D721Med (cell line): ENCODE data around the gene SRSF10.

ENCODE experiments used
- DNase-seq: peaks from one replicate; pipeline ENCODE4 v3.0.0; 2011; ENCODE audit warnings: low spot score; ENCODE audit not compliant: insufficient read length
- FAIRE-seq: peaks from 2 replicates; lab custom pipeline; 2011; peaks lifted over from hg19 to GRCh38; lab: Jason Lieb, UNC
- TF ChIP-seq, protein P1 (sequence below): IDR thresholded peaks from 2 replicates; pipeline ENCODE4 v1.5.1; 2012; ENCODE audit warnings: mild to moderate bottlenecking, control low read depth; ENCODE audit not compliant: insufficient read depth; ENCODE audit errors: missing control alignments

Gene SRSF10

DNA sequence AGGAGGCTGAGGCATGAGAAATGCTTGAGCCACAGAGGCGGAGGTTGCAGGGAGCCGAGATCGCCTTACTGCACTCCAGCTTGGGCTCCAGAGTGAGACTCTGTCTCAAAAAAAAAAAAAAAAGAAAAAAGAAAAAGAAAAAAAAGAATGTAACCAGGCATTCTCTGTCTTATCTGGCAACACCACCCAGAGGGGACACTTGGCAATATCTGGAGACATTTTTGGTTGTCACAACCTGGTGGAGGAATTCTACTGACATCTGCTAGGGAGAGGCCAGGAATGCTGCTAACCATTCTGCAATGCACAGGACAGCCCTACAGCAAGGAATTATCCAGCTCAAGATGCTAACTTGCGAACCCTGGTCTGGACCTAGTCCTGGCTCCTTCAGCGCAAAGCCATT lies 64.7 kb downstream of the SRSF10 start:
- TF ChIP-seq, protein P1, sequence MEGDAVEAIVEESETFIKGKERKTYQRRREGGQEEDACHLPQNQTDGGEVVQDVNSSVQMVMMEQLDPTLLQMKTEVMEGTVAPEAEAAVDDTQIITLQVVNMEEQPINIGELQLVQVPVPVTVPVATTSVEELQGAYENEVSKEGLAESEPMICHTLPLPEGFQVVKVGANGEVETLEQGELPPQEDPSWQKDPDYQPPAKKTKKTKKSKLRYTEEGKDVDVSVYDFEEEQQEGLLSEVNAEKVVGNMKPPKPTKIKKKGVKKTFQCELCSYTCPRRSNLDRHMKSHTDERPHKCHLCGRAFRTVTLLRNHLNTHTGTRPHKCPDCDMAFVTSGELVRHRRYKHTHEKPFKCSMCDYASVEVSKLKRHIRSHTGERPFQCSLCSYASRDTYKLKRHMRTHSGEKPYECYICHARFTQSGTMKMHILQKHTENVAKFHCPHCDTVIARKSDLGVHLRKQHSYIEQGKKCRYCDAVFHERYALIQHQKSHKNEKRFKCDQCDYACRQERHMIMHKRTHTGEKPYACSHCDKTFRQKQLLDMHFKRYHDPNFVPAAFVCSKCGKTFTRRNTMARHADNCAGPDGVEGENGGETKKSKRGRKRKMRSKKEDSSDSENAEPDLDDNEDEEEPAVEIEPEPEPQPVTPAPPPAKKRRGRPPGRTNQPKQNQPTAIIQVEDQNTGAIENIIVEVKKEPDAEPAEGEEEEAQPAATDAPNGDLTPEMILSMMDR = no peak
- DNase-seq (no peak), FAIRE-seq (no peak)

DNA sequence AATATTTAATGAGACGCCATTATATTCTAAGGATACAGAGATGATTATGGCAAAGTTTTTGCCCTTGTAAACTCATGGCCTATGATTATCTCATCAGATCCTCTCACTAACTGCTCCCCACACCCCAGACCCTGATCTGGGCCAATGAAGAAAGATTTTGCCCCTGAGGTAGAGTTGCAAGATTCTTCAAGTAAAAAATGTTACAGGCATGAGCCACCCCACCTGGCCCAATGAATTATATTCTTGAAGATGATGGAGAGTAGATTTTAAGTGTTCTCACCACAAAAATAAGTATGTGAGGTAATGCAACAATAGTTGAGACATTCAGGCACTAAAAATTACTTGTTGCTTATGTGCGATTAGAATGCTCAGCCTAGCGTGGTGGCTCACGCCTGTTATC lies 65.2 kb downstream of the SRSF10 start:
- FAIRE-seq = no peak
- no peak for DNase-seq
- TF ChIP-seq, protein P1 = no peak
